HG03097 (cell line): ENCODE results near the gene PLXNB2.

Experiments
- ATAC-seq: cut with Tn5 transposase; IDR thresholded peaks from one replicate; pipeline ENCODE4 v1.9.1; 2021; ENCODE audit not compliant: unreplicated experiment, low FRiP score

The PLXNB2 gene

GRCh38 chr22:50255099-50255498 is 52.3 kb downstream of the PLXNB2 start:
- no peak for ATAC-seq

GRCh38 chr22:50253941-50254340 is 53.5 kb downstream of the PLXNB2 start:
- no peak for ATAC-seq

GRCh38 chr22:50253046-50253915 is 54.2 kb downstream of the PLXNB2 start:
- no peak for ATAC-seq

GRCh38 chr22:50252082-50253045 is 55.1 kb downstream of the PLXNB2 start:
- ATAC-seq, result no peak

- ATAC-seq, result no peak
Observed at GRCh38 chr22:50251477-50252081, 55.9 kb downstream of the PLXNB2 start.

GRCh38 chr22:50250555-50251476 is 56.6 kb downstream of the PLXNB2 start, which contains the start of gene HDAC10:
HDAC10 (minus strand) TSS chr22:50251265; CDS start chr22:50251032, 233 bp downstream.
- ATAC-seq, result peak; percentile 36

- ATAC-seq, result no peak
Observed at GRCh38 chr22:50250249-50250554, 57.2 kb downstream of the PLXNB2 start.

GRCh38 chr22:50249341-50250248 is 57.9 kb downstream of the PLXNB2 start:
- ATAC-seq, result no peak

GRCh38 chr22:50248196-50249081 is 59.0 kb downstream of the PLXNB2 start:
- no peak for ATAC-seq

- ATAC-seq, result no peak
Observed at GRCh38 chr22:50247748-50248147, 59.7 kb downstream of the PLXNB2 start.

- no peak for ATAC-seq
Observed at GRCh38 chr22:50246242-50247175, 60.9 kb downstream of the PLXNB2 start.

- no peak for ATAC-seq
Observed at GRCh38 chr22:50245214-50246072, 62.0 kb downstream of the PLXNB2 start.

GRCh38 chr22:50244420-50245213 is 62.8 kb downstream of the PLXNB2 start, which contains the start of gene TUBGCP6:
TUBGCP6 (minus strand) TSS chr22:50245023; CDS start chr22:50244459, 564 bp downstream.
- ATAC-seq, result peak; percentile 54

- ATAC-seq, result peak; percentile 4
Observed at GRCh38 chr22:50243685-50244419, 63.6 kb downstream of the PLXNB2 start.
